LNCAP (cell line): ENCODE measurements around the gene SYDE1.

ENCODE experiments used
- TF ChIP-seq, protein P1 (sequence below): fragments of 450-650 bp; IDR thresholded peaks from 2 replicates; pipeline ENCODE4 v1.5.1; 2017; ENCODE audit warnings: mild to moderate bottlenecking

SYDE1 gene

DNA sequence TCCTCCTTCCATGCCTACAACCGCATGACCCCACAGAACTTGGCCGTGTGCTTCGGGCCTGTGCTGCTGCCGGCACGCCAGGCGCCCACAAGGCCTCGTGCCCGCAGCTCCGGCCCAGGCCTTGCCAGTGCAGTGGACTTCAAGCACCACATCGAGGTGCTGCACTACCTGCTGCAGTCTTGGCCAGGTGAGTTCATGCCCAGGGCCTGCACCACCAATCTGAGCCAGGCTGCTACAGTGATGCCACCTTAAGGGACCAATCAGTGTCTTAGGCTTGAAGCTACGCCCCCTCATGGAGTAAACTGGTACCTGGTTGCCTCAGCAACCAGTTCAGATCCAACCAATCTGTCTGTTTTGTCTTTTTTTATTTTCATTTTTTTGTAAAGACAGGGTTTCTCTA lies 5.2 kb downstream of the SYDE1 start:
- TF ChIP-seq, protein P1, sequence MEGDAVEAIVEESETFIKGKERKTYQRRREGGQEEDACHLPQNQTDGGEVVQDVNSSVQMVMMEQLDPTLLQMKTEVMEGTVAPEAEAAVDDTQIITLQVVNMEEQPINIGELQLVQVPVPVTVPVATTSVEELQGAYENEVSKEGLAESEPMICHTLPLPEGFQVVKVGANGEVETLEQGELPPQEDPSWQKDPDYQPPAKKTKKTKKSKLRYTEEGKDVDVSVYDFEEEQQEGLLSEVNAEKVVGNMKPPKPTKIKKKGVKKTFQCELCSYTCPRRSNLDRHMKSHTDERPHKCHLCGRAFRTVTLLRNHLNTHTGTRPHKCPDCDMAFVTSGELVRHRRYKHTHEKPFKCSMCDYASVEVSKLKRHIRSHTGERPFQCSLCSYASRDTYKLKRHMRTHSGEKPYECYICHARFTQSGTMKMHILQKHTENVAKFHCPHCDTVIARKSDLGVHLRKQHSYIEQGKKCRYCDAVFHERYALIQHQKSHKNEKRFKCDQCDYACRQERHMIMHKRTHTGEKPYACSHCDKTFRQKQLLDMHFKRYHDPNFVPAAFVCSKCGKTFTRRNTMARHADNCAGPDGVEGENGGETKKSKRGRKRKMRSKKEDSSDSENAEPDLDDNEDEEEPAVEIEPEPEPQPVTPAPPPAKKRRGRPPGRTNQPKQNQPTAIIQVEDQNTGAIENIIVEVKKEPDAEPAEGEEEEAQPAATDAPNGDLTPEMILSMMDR, result no peak

DNA sequence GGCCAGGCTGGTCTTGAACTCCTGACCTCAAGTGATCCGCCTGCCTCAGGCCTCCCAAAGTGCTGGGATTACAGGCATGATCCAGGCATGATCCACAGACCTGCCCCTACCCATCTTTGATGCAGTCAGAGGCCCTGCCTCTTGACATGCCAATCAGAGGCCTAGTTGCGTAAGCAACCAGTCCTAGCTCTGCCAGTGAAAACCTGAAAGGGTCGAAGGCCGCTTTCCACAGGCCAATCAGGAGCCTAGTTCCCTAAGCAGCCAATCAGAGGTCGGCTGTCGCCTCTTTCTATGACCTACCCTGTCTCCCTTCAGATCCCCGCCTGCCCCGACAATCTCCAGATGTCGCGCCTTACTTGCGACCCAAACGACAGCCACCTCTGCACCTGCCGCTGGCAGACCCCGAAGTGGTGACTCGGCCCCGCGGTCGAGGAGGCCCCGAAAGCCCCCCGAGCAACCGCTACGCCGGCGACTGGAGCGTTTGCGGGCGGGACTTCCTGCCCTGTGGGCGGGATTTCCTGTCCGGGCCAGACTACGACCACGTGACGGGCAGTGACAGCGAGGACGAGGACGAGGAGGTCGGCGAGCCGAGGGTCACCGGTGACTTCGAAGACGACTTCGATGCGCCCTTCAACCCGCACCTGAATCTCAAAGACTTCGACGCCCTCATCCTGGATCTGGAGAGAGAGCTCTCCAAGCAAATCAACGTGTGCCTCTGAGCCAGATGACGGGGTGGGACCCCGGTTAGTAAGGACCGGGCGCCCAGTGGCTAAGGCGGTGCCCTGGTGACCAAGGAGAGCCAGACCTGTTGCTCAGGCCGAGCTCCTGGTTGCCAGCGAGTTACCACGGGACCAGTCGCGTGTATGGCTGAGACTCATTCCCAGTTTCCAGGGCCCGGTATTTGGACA lies 6.3 kb downstream of the SYDE1 start:
- TF ChIP-seq, protein P1, result no peak

DNA sequence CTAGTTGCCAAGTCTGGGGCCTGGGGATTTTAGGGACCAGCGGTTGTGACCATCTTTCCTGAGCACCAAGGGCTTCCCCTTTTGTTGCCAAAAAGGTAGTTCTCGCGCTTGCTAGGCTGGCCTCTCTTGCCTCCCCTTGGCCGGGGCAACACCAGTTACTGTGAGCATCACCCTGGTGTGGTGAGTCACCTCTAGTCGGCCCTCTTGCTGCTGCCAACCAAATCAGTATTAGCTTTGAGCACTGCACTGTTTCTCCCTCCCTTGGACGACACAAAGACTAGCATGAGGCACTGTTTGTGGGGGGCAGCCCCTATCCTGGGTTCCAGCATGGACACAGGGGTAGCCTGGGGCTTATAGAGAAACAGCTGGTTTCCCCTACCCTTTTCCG lies 6.9 kb downstream of the SYDE1 start:
- TF ChIP-seq, protein P1, result no peak

DNA sequence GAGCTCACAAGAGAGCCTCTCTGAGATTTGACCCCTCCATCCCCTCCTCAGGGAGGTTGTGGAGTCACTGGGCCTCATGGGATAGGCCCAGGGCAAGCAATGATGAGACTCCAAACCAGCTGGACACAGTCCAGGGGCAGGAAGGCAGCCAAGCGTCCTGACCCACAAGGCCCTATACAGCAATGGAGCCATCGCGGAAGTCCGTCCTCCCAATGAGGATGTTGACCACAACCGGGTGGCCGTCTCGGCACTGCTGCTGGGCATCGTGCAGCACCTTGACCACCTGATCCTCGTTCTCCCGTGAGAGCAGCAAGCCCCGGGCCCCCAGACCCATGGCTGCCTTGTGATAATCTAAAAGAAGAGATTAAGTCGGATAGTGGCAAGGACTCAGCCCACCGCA lies 7.9 kb downstream of the SYDE1 start:
- TF ChIP-seq, protein P1, result no peak

DNA sequence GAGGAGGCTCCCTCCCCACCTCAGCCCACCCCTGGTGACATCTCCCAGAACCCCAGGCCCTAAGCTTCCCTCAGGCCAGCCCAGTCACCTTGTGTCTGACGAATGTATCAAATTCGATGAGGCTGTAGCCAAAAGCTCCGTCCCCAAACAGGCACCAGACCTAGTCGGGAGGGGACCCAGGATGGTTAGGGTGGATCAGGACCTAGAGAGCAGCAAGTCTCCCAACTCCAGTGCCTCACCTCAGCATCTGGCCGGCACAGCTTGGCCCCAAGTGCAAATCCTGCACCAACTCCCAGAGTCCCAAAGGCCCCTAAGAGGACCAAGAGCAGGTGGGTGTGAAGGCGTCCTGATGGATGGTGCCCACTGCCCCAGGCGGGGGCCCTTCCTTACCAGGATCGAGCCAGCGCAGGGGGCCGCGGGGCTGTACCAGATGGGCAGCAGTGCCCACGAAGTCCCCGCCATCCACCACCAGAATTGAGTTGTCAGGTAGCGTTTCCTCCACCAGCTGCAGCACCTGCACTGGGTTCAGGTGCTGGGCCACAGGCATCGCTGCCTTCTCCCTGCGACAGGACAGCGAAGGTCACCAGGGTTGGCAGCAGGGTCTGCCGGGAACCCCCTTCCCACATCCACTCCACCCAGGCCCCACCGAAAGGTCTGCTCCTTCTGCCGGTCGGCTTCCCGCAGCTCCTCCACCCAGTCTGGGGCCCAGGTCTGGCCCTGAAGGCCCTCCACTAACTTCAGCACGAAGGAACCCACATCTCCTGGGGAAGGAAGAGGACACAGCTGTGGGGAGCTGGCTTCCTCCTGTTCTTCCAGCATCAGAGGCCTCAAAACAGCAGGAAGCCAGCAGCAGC lies 8.8 kb downstream of the SYDE1 start:
- TF ChIP-seq, protein P1, result no peak

DNA sequence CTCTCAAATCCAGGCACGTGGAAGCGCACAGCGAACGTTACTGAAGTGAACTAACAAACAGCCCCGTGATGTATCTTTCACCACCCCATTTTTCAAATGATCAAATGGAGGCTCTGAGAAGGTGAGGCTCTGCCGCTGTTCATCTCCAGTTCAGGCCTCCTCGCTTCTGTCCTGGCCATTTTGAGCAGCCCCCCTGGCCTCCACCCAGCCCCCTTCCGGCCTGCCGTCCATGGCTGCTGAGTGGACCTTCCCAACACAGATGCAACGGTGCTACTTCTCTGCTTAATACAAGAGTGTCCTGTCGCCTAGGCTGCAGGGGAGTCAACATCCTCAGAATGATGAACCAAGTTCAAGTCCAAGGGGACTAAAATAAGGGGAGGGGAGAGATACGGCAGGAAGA lies 9.7 kb downstream of the SYDE1 start:
- TF ChIP-seq, protein P1, result no peak

DNA sequence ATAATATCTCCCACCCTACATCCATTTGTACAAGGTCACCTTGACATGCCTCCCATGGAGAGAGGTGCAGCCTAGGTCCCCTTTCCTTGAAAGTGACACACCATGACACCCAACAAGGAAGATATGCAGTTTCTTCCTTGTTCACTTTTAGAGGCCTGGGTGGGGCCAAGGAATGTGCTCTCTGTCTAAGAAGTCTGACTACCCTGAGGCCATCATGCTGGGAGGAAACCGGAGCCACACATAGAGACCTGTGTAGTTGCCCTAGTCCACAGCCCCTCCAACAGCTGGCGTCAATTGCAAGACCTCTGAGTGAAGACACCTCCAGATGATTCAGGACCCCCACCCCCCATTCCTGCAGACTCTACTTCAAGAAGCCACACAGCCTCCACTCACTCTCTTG lies 11.0 kb downstream of the SYDE1 start:
- TF ChIP-seq, protein P1, result no peak
